Left ventricle myocardium inferior (tissue), 1 donor: ENCODE results near the gene TRIM33. TPM values are rescaled to one million over a fixed set of nuclear protein-coding genes. Genes with fewer than 3 reads are reported as not detected.

ENCODE experiments used
- DNase-seq: peaks from one replicate; pipeline ENCODE4 v3.0.0-alpha.2; 2020
- H3K27ac ChIP-seq: fragments of 200-600 bp; replicated peaks from 2 replicates; pipeline ENCODE4 v1.8.0; 2021
- H3K27me3 ChIP-seq: fragments of 200-600 bp; 2 replicates; pipeline ENCODE4 v1.8.0; 2021; ENCODE audit warnings: low read depth
- H3K36me3 ChIP-seq: fragments of 200-600 bp; 2 replicates; pipeline ENCODE4 v1.8.0; 2021
- H3K4me1 ChIP-seq: fragments of 200-600 bp; 2 replicates; pipeline ENCODE4 v1.8.0; 2021
- H3K4me3 ChIP-seq: fragments of 200-600 bp; 2 replicates; pipeline ENCODE4 v1.8.0; 2021; ENCODE audit warnings: mild to moderate bottlenecking, moderate library complexity
- H3K9me3 ChIP-seq: fragments of 200-600 bp; replicated peaks from 2 replicates; pipeline ENCODE4 v1.8.0; 2021
- intact Hi-C: fragments of 100-400 bp; cut with micrococcal nuclease; formaldehyde crosslinking; loops from one replicate; pipeline ENCODE4 v1.11.0; 2022
- long read RNA-seq: library from polyadenylated mRNA; unstranded; transcript quantifications from one replicate; pipeline ENCODE4 v2.0.0, GENCODE V29; 2021
- total RNA-seq: library from RNA; stranded (reverse); fragmentation: NEBNext Ultra II Directional; extraction: Animal tissue kit (Norgen Biotek cat#: 25700); gene quantifications from one replicate; pipeline ENCODE4 v1.2.1, GENCODE V29; 2021
- TF ChIP-seq, protein P1 (sequence below): fragments of 200-600 bp; IDR thresholded peaks from 2 replicates; pipeline ENCODE4 v1.8.0; 2021; ENCODE audit warnings: antibody characterized with exemption, mild to moderate bottlenecking, borderline replicate concordance
- donor health status: DM: no; HTN: yes; CAD: no; lungs with severe emphysema.

Gene TRIM33
- 14.2 TPM for total RNA-seq
- long read RNA-seq, full-length matches to known transcripts: 16 of 23 reads
- long read RNA-seq, partial matches to known transcripts: 6 of 23 reads
- long read RNA-seq, other reads (novel, unspliced or antisense): 1 of 23 reads

DNA sequence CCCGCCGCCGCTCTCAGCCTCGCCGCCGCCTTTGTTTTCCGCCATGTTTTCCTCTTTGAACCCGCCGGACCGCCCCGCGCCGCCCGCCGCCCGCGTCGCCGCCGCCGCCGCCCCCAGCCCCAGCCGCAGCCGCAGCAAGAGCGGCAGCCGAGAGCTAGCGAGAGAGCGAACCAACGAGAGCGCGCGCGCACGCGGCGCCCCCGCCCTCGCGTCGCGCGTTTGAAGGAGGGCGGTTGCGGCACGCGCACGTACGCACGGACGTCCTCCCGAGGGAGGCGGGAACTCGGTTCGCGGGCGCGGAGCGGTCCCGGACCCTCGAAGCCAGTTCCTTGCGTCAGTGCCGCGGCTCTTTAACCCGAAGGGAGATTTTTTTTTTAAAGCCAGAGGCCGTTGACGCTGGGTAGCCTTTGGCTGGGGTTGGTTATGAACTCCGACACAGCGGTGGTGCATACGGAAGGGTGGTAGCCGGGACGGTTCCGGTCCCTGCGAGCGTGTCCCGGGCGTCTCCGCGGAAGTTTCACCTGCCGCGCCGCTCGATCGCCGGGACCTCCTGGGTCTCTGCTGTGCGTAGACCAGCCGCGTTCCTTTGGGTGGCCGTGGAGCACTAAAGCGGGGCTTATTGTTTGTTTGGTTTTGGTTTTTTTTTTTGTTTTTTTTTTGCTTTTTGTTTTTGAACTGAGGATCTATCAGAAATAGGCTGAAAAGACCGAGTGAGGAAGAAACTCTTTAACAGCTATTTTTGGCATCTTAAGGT is at the start of gene TRIM33:
TSS of gene TRIM33 (minus strand) at position 172 of the 754 bp plus-strand sequence. CDS start at position 45, 127 bp downstream.
- H3K4me1 ChIP-seq: peaks cover 57% of the 10 kb centered on the region
- peak; percentile 94 for DNase-seq
- intact Hi-C loops: no loop called here
- H3K27me3 ChIP-seq: no peaks in the 10 kb centered on the region
- peak within 1 kb of the TSS; percentile 97 for H3K27ac ChIP-seq
- H3K36me3 ChIP-seq: no peaks in the 10 kb centered on the region
- H3K9me3 ChIP-seq: no peaks in the 10 kb centered on the region
- TF ChIP-seq, protein P1, sequence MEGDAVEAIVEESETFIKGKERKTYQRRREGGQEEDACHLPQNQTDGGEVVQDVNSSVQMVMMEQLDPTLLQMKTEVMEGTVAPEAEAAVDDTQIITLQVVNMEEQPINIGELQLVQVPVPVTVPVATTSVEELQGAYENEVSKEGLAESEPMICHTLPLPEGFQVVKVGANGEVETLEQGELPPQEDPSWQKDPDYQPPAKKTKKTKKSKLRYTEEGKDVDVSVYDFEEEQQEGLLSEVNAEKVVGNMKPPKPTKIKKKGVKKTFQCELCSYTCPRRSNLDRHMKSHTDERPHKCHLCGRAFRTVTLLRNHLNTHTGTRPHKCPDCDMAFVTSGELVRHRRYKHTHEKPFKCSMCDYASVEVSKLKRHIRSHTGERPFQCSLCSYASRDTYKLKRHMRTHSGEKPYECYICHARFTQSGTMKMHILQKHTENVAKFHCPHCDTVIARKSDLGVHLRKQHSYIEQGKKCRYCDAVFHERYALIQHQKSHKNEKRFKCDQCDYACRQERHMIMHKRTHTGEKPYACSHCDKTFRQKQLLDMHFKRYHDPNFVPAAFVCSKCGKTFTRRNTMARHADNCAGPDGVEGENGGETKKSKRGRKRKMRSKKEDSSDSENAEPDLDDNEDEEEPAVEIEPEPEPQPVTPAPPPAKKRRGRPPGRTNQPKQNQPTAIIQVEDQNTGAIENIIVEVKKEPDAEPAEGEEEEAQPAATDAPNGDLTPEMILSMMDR: no peak
- peak within 1 kb of the TSS; percentile 97 for H3K4me3 ChIP-seq

DNA sequence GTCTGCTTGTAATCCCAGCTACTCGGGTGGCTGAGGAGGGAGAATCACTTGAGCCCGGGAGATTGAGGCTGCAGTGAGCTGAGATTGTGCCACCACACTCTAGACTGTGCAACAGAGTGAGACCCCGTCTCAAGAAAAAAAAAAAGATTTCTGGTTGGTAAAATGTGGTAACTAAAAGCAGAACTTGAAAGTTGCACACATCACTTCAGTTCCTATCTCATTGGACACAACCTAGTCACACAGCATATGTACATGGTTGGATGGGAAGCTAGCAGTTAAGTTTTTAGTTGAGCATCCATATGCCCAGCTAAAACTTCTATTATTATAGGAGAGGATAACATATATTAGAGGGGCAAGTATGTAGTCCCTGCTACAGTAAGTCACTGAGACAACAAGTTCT is 48.4 kb upstream of the TRIM33 start:
- Histone ChIP-seq H3K27me3 (no peaks in the 10 kb centered on the region), H3K27ac (no peak overlapping the region), H3K9me3 (no peaks in the 10 kb centered on the region), H3K36me3 (peaks cover 2% of the 10 kb centered on the region), H3K4me3 (no peak overlapping the region), H3K4me1 (no peaks in the 10 kb centered on the region)
- no peak for DNase-seq
- TF ChIP-seq, protein P1: no peak
- intact Hi-C loops: loop anchor here (10.0 kb wide), 1 partner anchor 215 kb away; no protein-coding TSS in a partner anchor

DNA sequence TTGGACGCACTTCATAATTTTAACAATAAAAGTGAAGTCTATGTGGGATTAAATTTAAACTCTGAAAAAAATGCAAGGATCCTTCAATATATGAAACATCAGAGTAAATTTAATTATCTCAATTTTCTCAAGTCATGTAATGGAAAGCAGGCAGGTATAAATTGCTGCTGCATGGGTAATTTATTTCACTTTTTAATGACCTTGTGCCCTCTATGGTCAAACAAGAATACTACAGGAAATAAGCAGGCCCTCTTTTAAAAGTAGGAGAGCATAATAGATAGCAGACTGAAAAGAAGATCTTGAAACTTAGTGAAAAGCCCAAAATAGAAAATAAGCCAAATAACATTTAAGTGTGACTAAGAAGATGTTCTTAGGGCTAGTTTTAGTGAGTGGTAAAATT is 47.5 kb upstream of the TRIM33 start:
- intact Hi-C loops: loop anchor here (10.0 kb wide), 1 partner anchor 214 kb away; no protein-coding TSS in a partner anchor
- TF ChIP-seq, protein P1: peak; percentile 50
- no peak for DNase-seq
- no peaks in the 10 kb centered on the region for H3K9me3 ChIP-seq
- no peak overlapping the region for H3K27ac ChIP-seq
- H3K4me1 ChIP-seq: no peaks in the 10 kb centered on the region
- H3K36me3 ChIP-seq: no peaks in the 10 kb centered on the region
- no peaks in the 10 kb centered on the region for H3K27me3 ChIP-seq
- H3K4me3 ChIP-seq: no peak overlapping the region

DNA sequence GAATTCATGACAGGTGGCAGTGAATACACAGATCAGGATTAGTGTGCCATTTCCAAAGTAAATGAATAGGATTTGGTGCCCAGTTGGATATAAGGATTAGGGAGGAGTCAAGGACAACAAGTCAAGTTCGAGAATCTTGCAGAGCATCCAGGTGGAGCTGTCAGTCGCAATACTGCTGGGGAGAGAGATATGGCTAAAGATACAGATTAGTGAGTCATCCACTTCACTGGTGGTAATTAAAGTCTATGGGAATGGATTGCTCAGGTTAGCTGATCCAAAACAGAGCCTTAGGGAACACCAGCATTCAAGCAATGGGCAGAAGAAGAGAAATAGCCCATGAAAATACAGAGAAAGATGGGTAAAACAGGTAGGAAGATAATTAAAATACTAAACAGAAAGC is 43.6 kb upstream of the TRIM33 start:
- no peaks in the 10 kb centered on the region for H3K9me3 ChIP-seq
- no peak overlapping the region for H3K4me3 ChIP-seq
- TF ChIP-seq, protein P1: no peak
- no peak overlapping the region for H3K27ac ChIP-seq
- no peak for DNase-seq
- no peaks in the 10 kb centered on the region for H3K27me3 ChIP-seq
- intact Hi-C loops: loop anchor here (10.0 kb wide), 1 partner anchor 210 kb away; no protein-coding TSS in a partner anchor
- H3K36me3 ChIP-seq: no peaks in the 10 kb centered on the region
- no peaks in the 10 kb centered on the region for H3K4me1 ChIP-seq

DNA sequence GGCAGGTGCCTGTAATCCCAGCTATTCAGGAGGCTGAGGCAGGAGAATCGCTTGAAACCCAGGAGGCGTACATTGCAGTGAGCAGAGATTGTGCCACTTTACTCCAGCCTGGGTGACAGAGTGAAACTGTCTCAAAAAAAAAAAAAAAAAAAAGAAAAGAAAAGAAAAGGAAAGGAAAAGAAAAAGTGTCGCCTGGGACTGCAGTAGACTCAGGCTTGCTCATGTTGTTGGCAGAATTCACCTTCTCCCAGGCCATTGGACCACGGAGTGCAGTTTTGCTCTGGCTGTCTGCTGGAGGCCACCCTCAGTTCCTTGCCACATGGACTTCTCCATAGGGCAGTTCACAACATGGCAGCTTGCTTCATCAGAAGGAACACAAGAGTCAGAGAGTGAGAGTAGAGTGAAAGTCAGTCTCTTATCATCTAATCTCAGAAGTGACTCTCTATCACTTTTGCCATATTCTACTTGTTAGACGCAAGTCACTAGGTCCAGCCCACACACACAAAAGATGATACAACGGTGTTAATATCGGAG is 41.2 kb upstream of the TRIM33 start:
- Histone ChIP-seq H3K4me3 (no peak overlapping the region), H3K9me3 (no peaks in the 10 kb centered on the region), H3K4me1 (no peaks in the 10 kb centered on the region), H3K27me3 (no peaks in the 10 kb centered on the region), H3K36me3 (no peaks in the 10 kb centered on the region), H3K27ac (no peak overlapping the region)
- TF ChIP-seq, protein P1: no peak
- no peak for DNase-seq
- intact Hi-C loops: loop anchor here (10.0 kb wide), 1 partner anchor 207 kb away; no protein-coding TSS in a partner anchor
